MM.1S (cell line): ENCODE data around the gene LDLRAD4.

Experiments used
- EZH2 ChIP-seq: fragments of 300-600 bp; sonication (generic); optimal IDR thresholded peaks from 2 replicates; pipeline ENCODE3; 2017; ENCODE audit warnings: low read depth, mild to moderate bottlenecking, antibody characterized with exemption, low read length, mixed read lengths
- EZH2phosphoT487 ChIP-seq: fragments of 300-600 bp; sonication (generic); IDR thresholded peaks from 2 replicates; pipeline ENCODE4 v1.6.1; 2018; ENCODE audit warnings: antibody characterized with exemption, low read length
- TF ChIP-seq, protein P1 (sequence below): fragments of 300-600 bp; sonication (generic); IDR thresholded peaks from 2 replicates; pipeline ENCODE4 v1.5.1; 2016; ENCODE audit warnings: antibody characterized with exemption, low read length, mixed read lengths

- TF ChIP-seq EZH2 (no peak), EZH2phosphoT487 (no peak)
- TF ChIP-seq, protein P1, sequence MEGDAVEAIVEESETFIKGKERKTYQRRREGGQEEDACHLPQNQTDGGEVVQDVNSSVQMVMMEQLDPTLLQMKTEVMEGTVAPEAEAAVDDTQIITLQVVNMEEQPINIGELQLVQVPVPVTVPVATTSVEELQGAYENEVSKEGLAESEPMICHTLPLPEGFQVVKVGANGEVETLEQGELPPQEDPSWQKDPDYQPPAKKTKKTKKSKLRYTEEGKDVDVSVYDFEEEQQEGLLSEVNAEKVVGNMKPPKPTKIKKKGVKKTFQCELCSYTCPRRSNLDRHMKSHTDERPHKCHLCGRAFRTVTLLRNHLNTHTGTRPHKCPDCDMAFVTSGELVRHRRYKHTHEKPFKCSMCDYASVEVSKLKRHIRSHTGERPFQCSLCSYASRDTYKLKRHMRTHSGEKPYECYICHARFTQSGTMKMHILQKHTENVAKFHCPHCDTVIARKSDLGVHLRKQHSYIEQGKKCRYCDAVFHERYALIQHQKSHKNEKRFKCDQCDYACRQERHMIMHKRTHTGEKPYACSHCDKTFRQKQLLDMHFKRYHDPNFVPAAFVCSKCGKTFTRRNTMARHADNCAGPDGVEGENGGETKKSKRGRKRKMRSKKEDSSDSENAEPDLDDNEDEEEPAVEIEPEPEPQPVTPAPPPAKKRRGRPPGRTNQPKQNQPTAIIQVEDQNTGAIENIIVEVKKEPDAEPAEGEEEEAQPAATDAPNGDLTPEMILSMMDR: no peak
Measured at GRCh38 chr18:13597068-13597467, 378.5 kb downstream of the LDLRAD4 start.
